Measurements from ENCODE around the gene HP. TPM values are rescaled to one million over a fixed set of nuclear protein-coding genes. Genes with fewer than 3 reads are reported as not detected.
"Not testable (repeated sequence)": the region's sequence is repeated elsewhere in the genome, so short reads cannot be mapped to it uniquely, and the experiment has no call there.

HP gene
- total RNA-seq, 1 experiment from 2014 or later = not detected

DNA sequence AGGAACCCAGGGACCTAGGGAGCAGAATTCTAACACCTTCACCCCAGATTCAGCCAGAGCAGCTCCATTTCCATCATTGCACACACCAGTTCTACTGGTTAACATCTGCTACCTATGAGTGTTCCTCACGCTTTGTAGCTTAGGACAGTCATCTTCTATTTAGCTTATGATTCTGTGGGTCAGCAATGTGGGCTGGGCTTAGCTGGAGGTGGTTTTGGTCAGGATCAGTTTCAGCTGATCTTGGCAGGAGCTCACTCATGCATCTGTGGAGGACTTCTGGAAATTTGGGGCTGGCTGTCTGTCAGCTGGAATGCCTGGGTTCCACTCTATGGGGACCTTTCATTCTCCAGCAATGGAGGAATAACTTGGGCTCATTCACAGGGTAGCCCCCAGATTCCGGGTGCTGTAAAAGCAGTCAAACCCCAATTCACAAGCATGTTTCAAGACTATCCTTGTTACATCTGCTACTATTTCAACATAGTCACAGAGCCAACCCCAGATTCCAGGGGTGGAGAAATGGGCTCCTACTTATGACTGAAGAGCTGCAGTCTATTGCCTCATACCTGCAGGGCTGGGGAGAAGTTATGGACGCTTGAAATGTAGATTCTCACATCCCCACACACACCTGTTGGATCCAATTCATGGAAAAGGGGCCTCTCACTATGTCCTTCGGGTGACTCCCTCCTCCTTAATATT is 3.4 kb upstream of the HP start:
- peaks cover 8% of the 10 kb centered on the region for H3K9me3 Mint-ChIP-seq (ENCODE audit: low read depth, unreplicated experiment)
- intact Hi-C loops (cut with micrococcal nuclease; ENCODE audit: unreplicated experiment) = no loop called here
- no peak for DNase-seq
- no TSS peak for BruUV-seq (replicated peaks)
- no peaks in the 10 kb centered on the region for H3K36me3 Mint-ChIP-seq (ENCODE audit: insufficient read depth, unreplicated experiment)
- H3K27ac Mint-ChIP-seq (ENCODE audit: unreplicated experiment) = no peak overlapping the region
- H3K4me1 Mint-ChIP-seq (ENCODE audit: low read depth, unreplicated experiment) = no peaks in the 10 kb centered on the region
- H3K4me3 Mint-ChIP-seq (ENCODE audit: low read depth, unreplicated experiment) = no peak overlapping the region
- TF ChIP-seq, protein P1, sequence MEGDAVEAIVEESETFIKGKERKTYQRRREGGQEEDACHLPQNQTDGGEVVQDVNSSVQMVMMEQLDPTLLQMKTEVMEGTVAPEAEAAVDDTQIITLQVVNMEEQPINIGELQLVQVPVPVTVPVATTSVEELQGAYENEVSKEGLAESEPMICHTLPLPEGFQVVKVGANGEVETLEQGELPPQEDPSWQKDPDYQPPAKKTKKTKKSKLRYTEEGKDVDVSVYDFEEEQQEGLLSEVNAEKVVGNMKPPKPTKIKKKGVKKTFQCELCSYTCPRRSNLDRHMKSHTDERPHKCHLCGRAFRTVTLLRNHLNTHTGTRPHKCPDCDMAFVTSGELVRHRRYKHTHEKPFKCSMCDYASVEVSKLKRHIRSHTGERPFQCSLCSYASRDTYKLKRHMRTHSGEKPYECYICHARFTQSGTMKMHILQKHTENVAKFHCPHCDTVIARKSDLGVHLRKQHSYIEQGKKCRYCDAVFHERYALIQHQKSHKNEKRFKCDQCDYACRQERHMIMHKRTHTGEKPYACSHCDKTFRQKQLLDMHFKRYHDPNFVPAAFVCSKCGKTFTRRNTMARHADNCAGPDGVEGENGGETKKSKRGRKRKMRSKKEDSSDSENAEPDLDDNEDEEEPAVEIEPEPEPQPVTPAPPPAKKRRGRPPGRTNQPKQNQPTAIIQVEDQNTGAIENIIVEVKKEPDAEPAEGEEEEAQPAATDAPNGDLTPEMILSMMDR (IDR thresholded peaks at IDR 0.05; ENCODE audit: unreplicated experiment) = no peak
- CTCF ChIA-PET = no interaction called here
- H3K27me3 Mint-ChIP-seq (ENCODE audit: unreplicated experiment) = peaks cover 52% of the 10 kb centered on the region

DNA sequence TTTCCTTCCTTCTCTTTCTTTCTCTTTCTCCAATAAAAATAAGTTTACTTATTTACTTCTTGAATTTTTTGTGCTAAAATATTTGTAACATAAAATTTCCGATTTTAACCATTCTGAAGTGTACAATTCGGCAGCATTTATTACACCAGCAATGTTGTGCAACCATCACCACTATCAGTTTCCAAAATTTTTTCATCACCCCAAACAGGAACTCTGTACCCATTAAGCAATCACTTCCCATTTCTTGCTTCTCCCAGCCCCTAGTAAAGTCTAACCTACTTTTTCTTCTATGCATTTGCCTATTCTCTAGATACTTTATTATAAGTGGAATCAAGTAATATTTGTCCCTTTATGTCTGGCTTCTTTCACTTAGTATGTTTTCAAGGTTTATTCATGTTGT is 2.5 kb upstream of the HP start:
- no TSS peak for BruUV-seq (replicated peaks)
- Mint-ChIP-seq H3K36me3 (ENCODE audit: insufficient read depth, unreplicated experiment) (no peaks in the 10 kb centered on the region), H3K4me3 (ENCODE audit: low read depth, unreplicated experiment) (no peak overlapping the region), H3K9me3 (ENCODE audit: low read depth, unreplicated experiment) (peaks cover 8% of the 10 kb centered on the region), H3K27ac (ENCODE audit: unreplicated experiment) (no peak overlapping the region), H3K27me3 (ENCODE audit: unreplicated experiment) (peaks cover 52% of the 10 kb centered on the region), H3K4me1 (ENCODE audit: low read depth, unreplicated experiment) (no peaks in the 10 kb centered on the region)
- TF ChIP-seq, protein P1 (IDR thresholded peaks at IDR 0.05; ENCODE audit: unreplicated experiment) = no peak
- CTCF ChIA-PET = no interaction called here
- no peak for DNase-seq
- intact Hi-C loops (cut with micrococcal nuclease; ENCODE audit: unreplicated experiment) = no loop called here

DNA sequence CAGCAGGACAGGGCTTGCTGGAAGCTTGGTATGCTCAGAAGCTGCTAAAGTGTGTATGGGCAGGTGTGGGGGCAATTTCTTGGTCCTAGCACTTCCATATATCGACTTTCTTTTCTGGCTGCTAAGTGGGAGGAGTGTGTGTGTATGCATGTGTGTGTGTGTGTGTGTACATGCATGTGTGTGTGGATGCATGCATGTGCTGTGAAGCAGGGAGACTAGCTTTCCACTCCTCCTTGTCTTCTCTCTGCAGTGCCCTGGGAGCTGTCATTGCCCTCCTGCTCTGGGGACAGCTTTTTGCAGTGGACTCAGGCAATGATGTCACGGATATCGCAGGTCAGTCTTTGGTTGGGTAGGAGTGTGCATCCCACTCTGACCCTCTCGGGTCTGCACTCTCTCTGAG is 1.6 kb downstream of the HP start:
- H3K27me3 Mint-ChIP-seq (ENCODE audit: unreplicated experiment) = peaks cover 62% of the 10 kb centered on the region
- no peak overlapping the region for H3K27ac Mint-ChIP-seq (ENCODE audit: unreplicated experiment)
- CTCF ChIA-PET = no interaction called here
- no peak overlapping the region for H3K4me3 Mint-ChIP-seq (ENCODE audit: low read depth, unreplicated experiment)
- H3K36me3 Mint-ChIP-seq (ENCODE audit: insufficient read depth, unreplicated experiment) = no peaks in the 10 kb centered on the region
- intact Hi-C loops (cut with micrococcal nuclease; ENCODE audit: unreplicated experiment) = no loop called here
- no peaks in the 10 kb centered on the region for H3K4me1 Mint-ChIP-seq (ENCODE audit: low read depth, unreplicated experiment)
- DNase-seq = no peak
- H3K9me3 Mint-ChIP-seq (ENCODE audit: low read depth, unreplicated experiment) = no peaks in the 10 kb centered on the region
- TF ChIP-seq, protein P1 (IDR thresholded peaks at IDR 0.05; ENCODE audit: unreplicated experiment) = no peak
- BruUV-seq (replicated peaks) = no TSS peak

DNA sequence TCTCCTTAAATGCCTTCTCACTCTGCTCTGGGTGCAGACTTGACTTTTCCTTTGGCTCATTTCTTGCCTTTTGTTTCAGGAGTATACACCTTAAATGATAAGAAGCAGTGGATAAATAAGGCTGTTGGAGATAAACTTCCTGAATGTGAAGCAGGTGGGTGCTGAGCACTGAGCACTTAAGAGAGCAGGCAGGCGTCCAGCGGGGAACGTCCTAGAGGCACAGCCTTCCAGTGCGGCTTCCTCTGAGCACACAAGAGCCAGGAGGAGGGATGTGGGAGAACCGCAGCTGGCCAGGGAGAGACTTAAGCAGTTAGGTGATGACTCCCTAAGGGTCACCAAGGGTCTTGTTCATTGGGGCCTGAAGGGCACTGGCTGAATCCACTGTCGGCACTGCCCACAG is 3.0 kb downstream of the HP start:
- H3K9me3 Mint-ChIP-seq (ENCODE audit: low read depth, unreplicated experiment); H3K4me3 Mint-ChIP-seq (ENCODE audit: low read depth, unreplicated experiment); DNase-seq; H3K4me1 Mint-ChIP-seq (ENCODE audit: low read depth, unreplicated experiment); H3K27ac Mint-ChIP-seq (ENCODE audit: unreplicated experiment); H3K36me3 Mint-ChIP-seq (ENCODE audit: insufficient read depth, unreplicated experiment); intact Hi-C loops (cut with micrococcal nuclease; ENCODE audit: unreplicated experiment); BruUV-seq (replicated peaks): not testable (repeated sequence)
- peaks cover 61% of the 10 kb centered on the region for H3K27me3 Mint-ChIP-seq (ENCODE audit: unreplicated experiment)
- CTCF ChIA-PET = interaction anchor here (0.5 kb wide), 1 partner anchor 1389 kb away, joined by 3 read pairs; no protein-coding TSS in a partner anchor

DNA sequence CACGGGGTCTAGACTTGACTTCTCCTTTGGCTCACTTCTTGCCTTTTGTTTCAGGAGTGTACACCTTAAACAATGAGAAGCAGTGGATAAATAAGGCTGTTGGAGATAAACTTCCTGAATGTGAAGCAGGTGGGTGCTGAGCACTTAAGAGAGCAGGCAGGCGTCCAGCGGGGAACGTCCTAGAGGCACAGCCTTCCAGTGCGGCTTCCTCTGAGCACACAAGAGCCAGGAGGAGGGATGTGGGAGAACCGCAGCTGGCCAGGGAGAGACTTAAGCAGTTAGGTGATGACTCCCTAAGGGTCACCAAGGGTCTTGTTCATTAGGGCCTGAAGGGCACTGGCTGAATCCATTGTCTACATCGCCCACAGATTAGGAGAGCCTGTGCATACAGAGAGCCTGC is 4.8 kb downstream of the HP start:
- CTCF ChIA-PET = not testable (repeated sequence)

More for the DNA sequence above, 4.8 kb downstream of the HP start:
- intact Hi-C loops (cut with micrococcal nuclease; ENCODE audit: unreplicated experiment); H3K4me1 Mint-ChIP-seq (ENCODE audit: low read depth, unreplicated experiment); H3K36me3 Mint-ChIP-seq (ENCODE audit: insufficient read depth, unreplicated experiment); BruUV-seq (replicated peaks); H3K27ac Mint-ChIP-seq (ENCODE audit: unreplicated experiment); H3K4me3 Mint-ChIP-seq (ENCODE audit: low read depth, unreplicated experiment); DNase-seq; H3K9me3 Mint-ChIP-seq (ENCODE audit: low read depth, unreplicated experiment): not testable (repeated sequence)
- peaks cover 56% of the 10 kb centered on the region for H3K27me3 Mint-ChIP-seq (ENCODE audit: unreplicated experiment)
